ENCODE data around the gene FAXDC2. TPM values are rescaled to one million over a fixed set of nuclear protein-coding genes. Genes with fewer than 3 reads are reported as not detected.

Gene FAXDC2
- total and polyA plus RNA-seq, 9 donors: 15.2 to 120 (median 27.6) TPM

DNA sequence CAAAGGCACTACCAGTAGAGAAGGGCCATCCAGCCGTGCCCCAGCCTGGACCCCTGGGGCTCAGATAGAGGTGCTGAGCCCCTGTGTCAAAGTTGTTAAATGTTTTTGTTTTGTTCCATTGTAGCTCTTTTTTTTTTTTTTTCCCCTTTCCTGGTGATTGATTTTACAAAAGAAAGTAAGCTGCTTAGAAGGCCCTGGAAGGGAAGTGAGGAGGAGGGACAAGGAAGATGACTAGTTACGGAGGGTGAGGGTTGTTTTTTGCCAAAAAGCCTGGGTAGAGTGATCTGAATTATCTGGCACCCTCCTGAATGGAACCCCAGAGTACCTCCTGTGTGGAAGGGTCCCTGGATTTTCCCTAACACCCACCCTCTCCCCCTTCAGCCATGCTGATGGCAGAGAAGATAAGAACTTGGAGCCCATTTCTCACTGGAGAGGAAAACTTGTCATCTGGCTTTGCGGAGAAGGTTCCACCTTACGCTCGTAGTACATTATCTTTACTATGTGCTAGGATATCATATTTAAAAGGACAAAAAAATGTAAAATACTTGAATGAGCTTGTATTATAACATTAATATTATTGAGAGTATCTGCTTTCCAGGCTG is 33.4 kb downstream of the FAXDC2 start:
- intact Hi-C loops (cut with DNase I): loop anchor here in 1 of 4 donors (10.0 kb wide), 1 partner anchor 152 kb away; no protein-coding TSS in a partner anchor
- DNase-seq: no peak
- H3K4me1 ChIP-seq (ENCODE audit: insufficient read depth): peaks cover 2% of the 10 kb centered on the region
- H3K4me3 ChIP-seq: no peak overlapping the region
- H3K27ac ChIP-seq: no peak overlapping the region
- TF ChIP-seq, protein P1, sequence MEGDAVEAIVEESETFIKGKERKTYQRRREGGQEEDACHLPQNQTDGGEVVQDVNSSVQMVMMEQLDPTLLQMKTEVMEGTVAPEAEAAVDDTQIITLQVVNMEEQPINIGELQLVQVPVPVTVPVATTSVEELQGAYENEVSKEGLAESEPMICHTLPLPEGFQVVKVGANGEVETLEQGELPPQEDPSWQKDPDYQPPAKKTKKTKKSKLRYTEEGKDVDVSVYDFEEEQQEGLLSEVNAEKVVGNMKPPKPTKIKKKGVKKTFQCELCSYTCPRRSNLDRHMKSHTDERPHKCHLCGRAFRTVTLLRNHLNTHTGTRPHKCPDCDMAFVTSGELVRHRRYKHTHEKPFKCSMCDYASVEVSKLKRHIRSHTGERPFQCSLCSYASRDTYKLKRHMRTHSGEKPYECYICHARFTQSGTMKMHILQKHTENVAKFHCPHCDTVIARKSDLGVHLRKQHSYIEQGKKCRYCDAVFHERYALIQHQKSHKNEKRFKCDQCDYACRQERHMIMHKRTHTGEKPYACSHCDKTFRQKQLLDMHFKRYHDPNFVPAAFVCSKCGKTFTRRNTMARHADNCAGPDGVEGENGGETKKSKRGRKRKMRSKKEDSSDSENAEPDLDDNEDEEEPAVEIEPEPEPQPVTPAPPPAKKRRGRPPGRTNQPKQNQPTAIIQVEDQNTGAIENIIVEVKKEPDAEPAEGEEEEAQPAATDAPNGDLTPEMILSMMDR (IDR thresholded peaks at IDR 0.05): no peak
- no peak for TF ChIP-seq POLR2A (IDR thresholded peaks at IDR 0.05)
- TF ChIP-seq EP300 (IDR thresholded peaks at IDR 0.05): no peak
- H3K9me3 ChIP-seq: no peaks in the 10 kb centered on the region
- WGBS, 3 donors: 90 to 93% (median 91%) methylated on average over 5 of the region's 5 CpGs
- no peaks in the 10 kb centered on the region for H3K36me3 ChIP-seq
- H3K27me3 ChIP-seq: no peaks in the 10 kb centered on the region

DNA sequence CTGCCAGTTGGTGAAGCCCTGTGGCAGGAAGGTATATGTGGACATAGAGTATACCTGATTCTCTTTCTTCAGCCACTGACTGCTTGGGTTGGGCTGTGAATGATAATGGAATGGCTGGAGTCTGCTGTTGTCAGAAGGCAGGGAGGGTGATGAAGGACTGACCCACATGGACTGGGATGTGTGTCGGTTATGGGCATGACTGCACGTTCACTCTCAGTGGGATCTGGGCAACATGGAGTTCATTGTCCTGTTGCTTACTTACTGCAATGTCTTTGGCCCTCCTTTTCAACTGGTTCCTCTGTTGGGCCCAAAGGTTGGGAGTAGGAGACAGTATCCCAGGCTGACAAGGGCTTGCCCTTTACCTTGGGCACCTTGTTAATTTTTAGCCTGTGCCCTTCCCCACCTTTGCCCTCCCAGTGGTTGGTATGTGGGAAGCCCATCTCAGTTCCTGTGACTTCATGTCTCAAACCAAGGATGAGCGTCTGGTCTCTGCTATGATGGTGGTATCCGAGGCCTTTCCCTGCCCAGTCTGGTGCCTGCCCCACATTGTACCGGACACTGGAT is 34.6 kb downstream of the FAXDC2 start:
- no peaks in the 10 kb centered on the region for H3K9me3 ChIP-seq
- intact Hi-C loops (cut with DNase I): loop anchor here in 1 of 4 donors (10.0 kb wide), 1 partner anchor 151 kb away; no protein-coding TSS in a partner anchor
- no peaks in the 10 kb centered on the region for H3K36me3 ChIP-seq
- DNase-seq: no peak
- peaks cover 2% of the 10 kb centered on the region for H3K4me1 ChIP-seq (ENCODE audit: insufficient read depth)
- no peaks in the 10 kb centered on the region for H3K27me3 ChIP-seq
- no peak overlapping the region for H3K4me3 ChIP-seq
- no peak for TF ChIP-seq EP300 (IDR thresholded peaks at IDR 0.05)
- TF ChIP-seq, protein P1 (IDR thresholded peaks at IDR 0.05): no peak
- TF ChIP-seq POLR2A (IDR thresholded peaks at IDR 0.05): no peak
- WGBS, 3 donors: 82 to 87% (median 85%) methylated on average over 5 of the region's 5 CpGs
- H3K27ac ChIP-seq: no peak overlapping the region

DNA sequence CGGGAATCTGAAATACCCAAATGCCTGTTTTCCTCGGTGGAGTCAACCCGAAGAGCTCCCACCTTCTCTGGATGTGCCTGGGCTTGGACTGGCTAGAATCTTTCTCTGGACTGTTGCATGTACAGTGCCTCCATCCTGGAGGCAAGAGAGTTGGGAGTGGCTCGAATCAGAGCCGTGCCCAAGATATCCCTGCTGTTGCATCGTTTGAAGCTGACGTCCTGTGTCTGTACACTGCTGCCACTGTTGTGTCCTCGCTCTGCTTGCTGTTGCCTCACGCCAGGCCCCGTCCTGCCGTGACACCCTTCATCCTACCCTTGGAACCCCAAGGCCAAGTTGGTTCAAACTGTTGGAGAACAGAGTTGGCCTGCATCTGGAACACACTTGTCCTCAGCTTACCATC is 35.4 kb downstream of the FAXDC2 start:
- peaks cover 2% of the 10 kb centered on the region for H3K4me1 ChIP-seq (ENCODE audit: insufficient read depth)
- H3K9me3 ChIP-seq: no peaks in the 10 kb centered on the region
- H3K27me3 ChIP-seq: no peaks in the 10 kb centered on the region
- WGBS, 3 donors: 75 to 84% (median 78%) methylated on average over 11 of the region's 11 CpGs
- H3K36me3 ChIP-seq: no peaks in the 10 kb centered on the region
- TF ChIP-seq EP300 (IDR thresholded peaks at IDR 0.05) (no peak), POLR2A (IDR thresholded peaks at IDR 0.05) (no peak)
- TF ChIP-seq, protein P1 (IDR thresholded peaks at IDR 0.05): no peak
- no peak for DNase-seq
- H3K27ac ChIP-seq: no peak overlapping the region
- H3K4me3 ChIP-seq: no peak overlapping the region
- intact Hi-C loops (cut with DNase I): loop anchor here in 1 of 4 donors (10.0 kb wide), 1 partner anchor 150 kb away; no protein-coding TSS in a partner anchor

DNA sequence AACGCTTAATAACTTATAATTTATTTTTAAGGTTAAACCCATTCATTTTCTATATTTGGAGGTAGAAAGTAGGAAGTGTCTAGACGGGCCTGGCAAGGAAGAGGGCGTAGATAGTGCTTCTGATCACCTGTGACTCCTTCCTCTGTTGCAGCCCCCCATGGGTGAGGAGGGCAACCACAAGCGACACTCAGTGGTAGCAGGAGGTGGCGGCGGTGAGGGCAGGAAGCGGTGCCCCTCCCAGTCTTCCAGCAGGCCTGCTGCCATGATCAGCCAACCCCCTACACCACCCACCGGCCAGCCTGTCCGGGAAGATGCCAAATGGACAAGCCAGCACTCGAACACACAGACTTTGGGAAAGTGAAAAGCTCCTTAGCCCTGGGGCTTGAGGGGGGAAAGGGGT is 36.7 kb downstream of the FAXDC2 start:
- Histone ChIP-seq H3K4me3 (no peak overlapping the region), H3K27ac (no peak overlapping the region), H3K4me1 (ENCODE audit: insufficient read depth) (peaks cover under 1% of the 10 kb centered on the region), H3K9me3 (no peaks in the 10 kb centered on the region), H3K27me3 (no peaks in the 10 kb centered on the region), H3K36me3 (no peaks in the 10 kb centered on the region)
- no peak for DNase-seq
- TF ChIP-seq POLR2A (IDR thresholded peaks at IDR 0.05) (no peak), EP300 (IDR thresholded peaks at IDR 0.05) (no peak)
- TF ChIP-seq, protein P1 (IDR thresholded peaks at IDR 0.05): no peak
- intact Hi-C loops (cut with DNase I): loop anchor here in 3 of 4 donors (5.0 to 10.0 kb wide), 3 partner anchors 149 to 166 kb away; no protein-coding TSS in a partner anchor
- 69 to 76% (median 70%) methylated on average over 10 of the region's 10 CpGs for WGBS, 3 donors

Data from ovary (tissue), 9 donors.